ENCODE data around the gene PIGR.

- TF ChIP-seq CTCF (IDR thresholded peaks at IDR 0.05) (no peak), CEBPB (IDR thresholded peaks at IDR 0.05) (no peak), HMGXB4 (CRISPR knock-in tag; IDR thresholded peaks at IDR 0.05; ENCODE audit: borderline replicate concordance) (no peak), REST (IDR thresholded peaks at IDR 0.05) (no peak), ELK1 (IDR thresholded peaks at IDR 0.05; ENCODE audit: low read depth, low read length) (no peak), MAX (IDR thresholded peaks at IDR 0.05) (no peak), POLR2A (IDR thresholded peaks at IDR 0.05; ENCODE audit: low read length) (no peak)
These were observed 40.1 kb upstream of the PIGR start for GRCh38 chr1:206986402-206986801.
